Loucy (cell line): ENCODE results near the gene PPP2R1B.

Source experiments
- EZH2phosphoT487 ChIP-seq: fragments of 200-600 bp; IDR thresholded peaks from 2 replicates; pipeline ENCODE4 v1.6.1; 2018; ENCODE audit warnings: antibody characterized with exemption, mild to moderate bottlenecking, moderate library complexity, borderline replicate concordance
- TF ChIP-seq, protein P1 (sequence below): fragments of 200-600 bp; sonication (generic); conservative IDR thresholded peaks from 2 replicates; pipeline ENCODE4 v1.5.1; 2014; ENCODE audit warnings: mild to moderate bottlenecking, antibody characterized with exemption, low read length

GRCh38 chr11:111725621-111726020 lies 40.6 kb downstream of the PPP2R1B start:
- TF ChIP-seq, protein P1, sequence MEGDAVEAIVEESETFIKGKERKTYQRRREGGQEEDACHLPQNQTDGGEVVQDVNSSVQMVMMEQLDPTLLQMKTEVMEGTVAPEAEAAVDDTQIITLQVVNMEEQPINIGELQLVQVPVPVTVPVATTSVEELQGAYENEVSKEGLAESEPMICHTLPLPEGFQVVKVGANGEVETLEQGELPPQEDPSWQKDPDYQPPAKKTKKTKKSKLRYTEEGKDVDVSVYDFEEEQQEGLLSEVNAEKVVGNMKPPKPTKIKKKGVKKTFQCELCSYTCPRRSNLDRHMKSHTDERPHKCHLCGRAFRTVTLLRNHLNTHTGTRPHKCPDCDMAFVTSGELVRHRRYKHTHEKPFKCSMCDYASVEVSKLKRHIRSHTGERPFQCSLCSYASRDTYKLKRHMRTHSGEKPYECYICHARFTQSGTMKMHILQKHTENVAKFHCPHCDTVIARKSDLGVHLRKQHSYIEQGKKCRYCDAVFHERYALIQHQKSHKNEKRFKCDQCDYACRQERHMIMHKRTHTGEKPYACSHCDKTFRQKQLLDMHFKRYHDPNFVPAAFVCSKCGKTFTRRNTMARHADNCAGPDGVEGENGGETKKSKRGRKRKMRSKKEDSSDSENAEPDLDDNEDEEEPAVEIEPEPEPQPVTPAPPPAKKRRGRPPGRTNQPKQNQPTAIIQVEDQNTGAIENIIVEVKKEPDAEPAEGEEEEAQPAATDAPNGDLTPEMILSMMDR, result no peak
- no peak for TF ChIP-seq EZH2phosphoT487
